Fibroblast of lung (primary cell): ENCODE measurements around the gene GABRD.

Experiments used
- EZH2 ChIP-seq: IDR thresholded peaks from 2 replicates; pipeline ENCODE4 v1.5.1; 2012; ENCODE audit warnings: low read length, control low read depth, mild to moderate bottlenecking; ENCODE audit errors: missing control alignments
- TF ChIP-seq, protein P1 (sequence below), 2 donors: IDR thresholded peaks in 1 of 2; conservative IDR thresholded peaks in 1 of 2; 1 replicate in 1 of 2; 2 replicates in 1 of 2; pipeline ENCODE4 v1.5.1; 2011 to 2012; ENCODE audit warnings: low read length in 2 of 2, control low read depth in 1 of 2, inconsistent platforms in 1 of 2, low read depth in 1 of 2, mild to moderate bottlenecking in 1 of 2

DNA sequence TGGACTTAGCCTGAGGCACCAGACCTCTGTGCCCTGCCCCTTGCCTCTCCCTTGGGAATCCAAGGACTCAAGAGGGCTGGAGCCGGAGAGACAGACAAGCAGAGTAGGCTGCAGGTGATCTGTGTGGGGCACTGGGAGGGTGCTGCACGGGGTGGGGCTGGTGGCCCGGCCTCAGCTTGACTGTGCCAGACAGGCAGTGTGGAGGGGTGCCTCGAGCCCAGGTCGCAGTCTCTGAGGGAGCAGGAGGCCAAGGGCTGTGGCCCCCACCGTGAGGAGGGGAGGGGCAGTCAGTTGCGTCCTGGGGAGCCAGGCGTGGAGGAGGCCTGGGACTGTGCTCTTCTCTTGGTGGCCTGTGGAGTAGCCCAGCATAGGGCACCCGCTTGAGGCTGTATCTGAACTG, 4.0 kb downstream of the GABRD start:
- TF ChIP-seq, protein P1, sequence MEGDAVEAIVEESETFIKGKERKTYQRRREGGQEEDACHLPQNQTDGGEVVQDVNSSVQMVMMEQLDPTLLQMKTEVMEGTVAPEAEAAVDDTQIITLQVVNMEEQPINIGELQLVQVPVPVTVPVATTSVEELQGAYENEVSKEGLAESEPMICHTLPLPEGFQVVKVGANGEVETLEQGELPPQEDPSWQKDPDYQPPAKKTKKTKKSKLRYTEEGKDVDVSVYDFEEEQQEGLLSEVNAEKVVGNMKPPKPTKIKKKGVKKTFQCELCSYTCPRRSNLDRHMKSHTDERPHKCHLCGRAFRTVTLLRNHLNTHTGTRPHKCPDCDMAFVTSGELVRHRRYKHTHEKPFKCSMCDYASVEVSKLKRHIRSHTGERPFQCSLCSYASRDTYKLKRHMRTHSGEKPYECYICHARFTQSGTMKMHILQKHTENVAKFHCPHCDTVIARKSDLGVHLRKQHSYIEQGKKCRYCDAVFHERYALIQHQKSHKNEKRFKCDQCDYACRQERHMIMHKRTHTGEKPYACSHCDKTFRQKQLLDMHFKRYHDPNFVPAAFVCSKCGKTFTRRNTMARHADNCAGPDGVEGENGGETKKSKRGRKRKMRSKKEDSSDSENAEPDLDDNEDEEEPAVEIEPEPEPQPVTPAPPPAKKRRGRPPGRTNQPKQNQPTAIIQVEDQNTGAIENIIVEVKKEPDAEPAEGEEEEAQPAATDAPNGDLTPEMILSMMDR (conservative IDR thresholded peaks at IDR 0.05 in 1 of 2, IDR thresholded peaks at IDR 0.05 in 1 of 2; ENCODE audit: low read depth in 1 of 2, low read length in 2 of 2), result no peak
- TF ChIP-seq EZH2, result no peak
